GM23338 (cell line): ENCODE measurements around the gene KCNT1. TPM values are rescaled to one million over a fixed set of nuclear protein-coding genes. Genes with fewer than 3 reads are reported as not detected.

Experiments
- ATAC-seq: fragments of 200-7000 bp; cut with Tn5 transposase; 3 replicates; pipeline ENCODE4 v1.9.1; 2020
- DNase-seq: peaks from one replicate; pipeline ENCODE4 v3.0.0-alpha.2; 2015; ENCODE audit warnings: low spot score
- H2AFZ ChIP-seq: fragments of 200-600 bp; sonication (generic); 2 replicates; pipeline ENCODE4 v1.8.0; 2016; ENCODE audit warnings: antibody characterized with exemption, mild to moderate bottlenecking, moderate library complexity
- H3F3A ChIP-seq: fragments of 200-600 bp; sonication (generic); replicated peaks from 2 replicates; pipeline ENCODE4 v1.8.0; 2017; ENCODE audit warnings: antibody characterized with exemption, mixed run types, low read depth
- H3K27ac ChIP-seq: fragments of 200-600 bp; sonication (generic); 2 replicates; pipeline ENCODE4 v1.6.1; 2016; ENCODE audit warnings: low read depth
- H3K27me3 ChIP-seq: fragments of 200-600 bp; sonication (generic); 2 replicates; pipeline ENCODE4 v1.8.0; 2016; ENCODE audit warnings: mild to moderate bottlenecking, mixed run types, moderate library complexity; ENCODE audit not compliant: insufficient read depth
- H3K36me3 ChIP-seq: fragments of 200-600 bp; sonication (generic); 2 replicates; pipeline ENCODE4 v1.8.0; 2016; ENCODE audit warnings: mild to moderate bottlenecking; ENCODE audit not compliant: insufficient read depth
- H3K4me1 ChIP-seq: fragments of 200-600 bp; sonication (generic); 2 replicates; pipeline ENCODE4 v1.8.0; 2016; ENCODE audit warnings: mild to moderate bottlenecking, moderate library complexity; ENCODE audit not compliant: insufficient read depth
- H3K4me2 ChIP-seq: fragments of 200-600 bp; sonication (generic); 2 replicates; pipeline ENCODE4 v1.7.1; 2017; ENCODE audit warnings: mixed run types
- H3K4me3 ChIP-seq: fragments of 200-600 bp; sonication (generic); 2 replicates; pipeline ENCODE4 v1.6.1; 2016; ENCODE audit warnings: mixed run types
- H3K79me2 ChIP-seq: fragments of 200-600 bp; sonication (generic); replicated peaks from 2 replicates; pipeline ENCODE4 v1.8.0; 2017; ENCODE audit warnings: mild to moderate bottlenecking; ENCODE audit not compliant: insufficient read depth
- H3K9me2 ChIP-seq: fragments of 200-600 bp; sonication (generic); 2 replicates; pipeline ENCODE4 v1.8.0; 2017; ENCODE audit not compliant: insufficient read depth
- H4K20me1 ChIP-seq: fragments of 200-600 bp; sonication (generic); replicated peaks from 2 replicates; pipeline ENCODE4 v1.8.0; 2017; ENCODE audit warnings: mild to moderate bottlenecking; ENCODE audit not compliant: insufficient read depth
- H3K27ac Mint-ChIP-seq: 2 replicates; pipeline ENCODE4 v1.8.0; 2020; ENCODE audit warnings: inconsistent platforms, mild to moderate bottlenecking, moderate library complexity, mixed read lengths
- H3K27me3 Mint-ChIP-seq: 3 replicates; pipeline ENCODE4 v1.8.0; 2022; ENCODE audit warnings: low read depth, mild to moderate bottlenecking, moderate library complexity, mixed read lengths, inconsistent platforms; ENCODE audit not compliant: insufficient read depth, poor library complexity
- H3K36me3 Mint-ChIP-seq: 3 replicates; pipeline ENCODE4 v1.8.0; 2021; ENCODE audit warnings: low read depth, mild to moderate bottlenecking, inconsistent platforms, moderate library complexity, mixed read lengths
- H3K4me1 Mint-ChIP-seq: 3 replicates; pipeline ENCODE4 v1.8.0; 2020; ENCODE audit warnings: mild to moderate bottlenecking, inconsistent platforms, mixed read lengths
- H3K4me3 Mint-ChIP-seq: 3 replicates; pipeline ENCODE4 v1.8.0; 2021; ENCODE audit warnings: moderate library complexity, mild to moderate bottlenecking, inconsistent platforms, mixed read lengths
- H3K9me3 Mint-ChIP-seq: 3 replicates; pipeline ENCODE4 v1.8.0; 2020; ENCODE audit warnings: moderate library complexity, mild to moderate bottlenecking, inconsistent platforms, mixed read lengths
- CTCF ChIP-seq, 2 experiments: fragments of 200-600 bp in 1 of 2; sonication (generic) in 1 of 2; conservative IDR thresholded peaks; 2 replicates each; pipeline versions ENCODE4 v1.5.1 to v1.6.1; 2016 to 2017; ENCODE audit warnings: antibody characterized with exemption in 2 of 2, low read depth in 2 of 2, mild to moderate bottlenecking in 2 of 2, moderate library complexity in 1 of 2
- EZH2 ChIP-seq: fragments of 200-600 bp; sonication (generic); IDR thresholded peaks from one replicate; pipeline ENCODE4 v1.8.0; 2017; ENCODE audit warnings: antibody characterized with exemption, mild to moderate bottlenecking, low read depth; ENCODE audit not compliant: unreplicated experiment
- JUNB ChIP-seq: IDR thresholded peaks from one replicate; pipeline ENCODE4 v1.6.1; 2016; ENCODE audit warnings: antibody characterized with exemption; ENCODE audit not compliant: unreplicated experiment
- STAT1 ChIP-seq: IDR thresholded peaks from one replicate; pipeline ENCODE4 v1.6.1; 2016; ENCODE audit warnings: antibody characterized with exemption; ENCODE audit not compliant: unreplicated experiment
- ZNF114 ChIP-seq: fragments of 250-450 bp; sonication (Bioruptor Pico); IDR thresholded peaks from 2 replicates; pipeline ENCODE4 v1.5.0; 2020; ENCODE audit warnings: mild to moderate bottlenecking, moderate library complexity
- polyA plus RNA-seq: library from polyadenylated mRNA; unstranded; fragments of >200 nt; fragmentation: Nextera tagmentation; extraction: Ambion mirVana; gene quantifications from 2 replicates; pipeline ENCODE4 v1.2.1, GENCODE V29; 2016
- total RNA-seq: library from RNA; depleted of rRNA; stranded (reverse); fragments of >200 nt; shearing (Covaris generic); gene quantifications from 2 replicates; pipeline ENCODE4 v1.2.3, GENCODE V29; 2014
- TF ChIP-seq, protein P1 (sequence below): fragments of 250-450 bp; sonication (Bioruptor Pico); IDR thresholded peaks from 2 replicates; pipeline ENCODE4 v1.5.0; 2020; ENCODE audit warnings: mild to moderate bottlenecking, moderate library complexity

Gene KCNT1
- total and polyA plus RNA-seq, 2 experiments from 2014 or later: 0.05 to 0.28 TPM

DNA sequence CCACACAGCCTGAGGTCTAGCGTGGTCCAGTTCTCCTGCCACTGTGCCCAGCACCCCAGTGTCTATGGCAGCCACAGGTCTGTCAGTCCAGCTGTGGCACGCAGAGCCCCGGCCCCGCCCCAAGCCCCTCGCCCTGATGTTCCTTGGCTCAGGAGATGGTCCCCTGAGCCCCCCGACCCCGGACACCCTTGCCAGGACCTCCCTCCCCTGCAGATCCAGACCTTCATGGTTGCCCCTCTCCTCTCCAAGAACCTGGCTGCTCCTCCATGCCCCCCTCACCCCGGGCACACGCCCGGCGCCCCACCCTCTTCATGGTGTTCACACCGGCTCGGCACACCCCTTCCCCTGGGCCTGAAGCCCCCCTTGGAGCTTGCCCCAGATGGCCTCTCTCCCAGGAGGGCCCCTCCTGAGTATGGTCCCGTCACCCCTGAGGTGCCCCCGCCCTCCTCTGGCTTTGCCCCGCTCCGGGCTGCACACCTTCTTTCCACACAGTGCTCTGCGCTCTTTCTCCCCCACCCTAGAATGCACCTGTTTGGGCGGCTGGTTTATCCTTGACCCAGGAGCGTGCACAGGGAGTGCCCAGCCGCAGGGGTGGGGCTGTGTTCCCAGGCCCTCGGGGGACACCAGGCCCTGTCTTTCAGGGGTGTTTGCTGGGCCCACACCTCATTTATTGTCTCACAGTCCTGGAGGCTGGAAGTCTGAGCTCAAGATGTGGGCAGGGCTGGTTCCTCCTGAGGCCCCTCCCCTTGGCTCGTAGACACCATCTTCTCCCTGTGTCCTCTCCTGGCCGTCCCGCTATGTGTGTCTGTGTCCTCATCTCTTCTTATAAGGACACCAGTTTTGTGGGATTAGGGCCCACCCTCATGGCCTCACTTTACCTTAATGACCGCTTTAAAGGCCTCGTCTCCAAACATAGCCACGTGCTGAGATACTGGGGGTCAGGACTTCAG is 37.6 kb downstream of the KCNT1 start (continued):
- TF ChIP-seq EZH2: no peak

GRCh38 chr9:135741276-135742219 is 39.6 kb downstream of the KCNT1 start:
- Mint-ChIP-seq H3K4me1 (peaks cover 4% of the 10 kb centered on the region; the same call in 2 of the 3 replicates), H3K27ac (no peak overlapping the region), H3K27me3 (no peaks in the 10 kb centered on the region), H3K36me3 (no peaks in the 10 kb centered on the region), H3K4me3 (no peak overlapping the region), H3K9me3 (no peaks in the 10 kb centered on the region)
- no peak overlapping the region for H2AFZ ChIP-seq
- no peaks in the 10 kb centered on the region for H4K20me1 ChIP-seq
- H3K27ac ChIP-seq: no peak overlapping the region
- ATAC-seq (peak; percentile 32), DNase-seq (peak; percentile 35)
- no peak overlapping the region for H3K4me3 ChIP-seq
- H3K9me2 ChIP-seq: no peaks in the 10 kb centered on the region
- H3K79me2 ChIP-seq: no peaks in the 10 kb centered on the region
- H3K36me3 ChIP-seq: no peaks in the 10 kb centered on the region
- TF ChIP-seq CTCF (conservative IDR thresholded peaks at IDR 0.05; ENCODE audit: low read depth in 2 of 2) (peak in 1 of 2 experiments; percentile 21; a peak in 1 of 4 replicates), ZNF114 (no peak)
- H3K4me1 ChIP-seq: no peaks in the 10 kb centered on the region
- H3K4me2 ChIP-seq: no peak overlapping the region
- no peaks in the 10 kb centered on the region for H3F3A ChIP-seq
- no peaks in the 10 kb centered on the region for H3K27me3 ChIP-seq

DNA sequence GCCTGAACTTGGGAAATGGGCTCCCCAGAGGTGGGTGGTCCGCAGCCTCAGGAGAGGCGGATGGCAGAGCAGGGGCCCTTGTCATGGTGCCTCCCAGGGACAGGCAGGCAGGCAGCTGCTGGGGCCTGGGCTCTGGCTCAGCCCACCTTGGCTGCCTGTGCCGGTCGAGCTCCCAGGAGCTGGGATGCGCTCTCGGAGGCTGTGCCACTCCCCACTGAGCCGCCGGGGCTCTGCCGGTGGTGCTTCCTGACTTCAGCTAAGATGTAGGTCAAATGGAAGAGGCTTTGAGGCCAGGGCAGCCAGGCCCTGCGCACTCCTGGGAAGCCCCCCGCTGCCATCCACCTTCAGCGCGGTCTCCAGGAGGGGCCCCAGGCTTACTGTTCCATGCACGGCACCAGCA is 41.0 kb downstream of the KCNT1 start:
- Mint-ChIP-seq H3K4me1 (no peaks in the 10 kb centered on the region), H3K9me3 (no peaks in the 10 kb centered on the region), H3K4me3 (no peak overlapping the region), H3K27ac (no peak overlapping the region), H3K36me3 (no peaks in the 10 kb centered on the region), H3K27me3 (no peaks in the 10 kb centered on the region)
- Histone ChIP-seq H3F3A (no peaks in the 10 kb centered on the region), H3K27ac (no peak overlapping the region), H3K79me2 (no peaks in the 10 kb centered on the region), H4K20me1 (no peaks in the 10 kb centered on the region), H3K36me3 (no peaks in the 10 kb centered on the region), H3K9me2 (no peaks in the 10 kb centered on the region), H3K27me3 (no peaks in the 10 kb centered on the region), H2AFZ (no peak overlapping the region), H3K4me3 (no peak overlapping the region), H3K4me2 (no peak overlapping the region), H3K4me1 (no peaks in the 10 kb centered on the region)
- DNase-seq: no peak
- ATAC-seq: no peak
- TF ChIP-seq STAT1 (no peak), CTCF (conservative IDR thresholded peaks at IDR 0.05; ENCODE audit: low read depth in 2 of 2) (no peak), JUNB (no peak)
- TF ChIP-seq, protein P1, sequence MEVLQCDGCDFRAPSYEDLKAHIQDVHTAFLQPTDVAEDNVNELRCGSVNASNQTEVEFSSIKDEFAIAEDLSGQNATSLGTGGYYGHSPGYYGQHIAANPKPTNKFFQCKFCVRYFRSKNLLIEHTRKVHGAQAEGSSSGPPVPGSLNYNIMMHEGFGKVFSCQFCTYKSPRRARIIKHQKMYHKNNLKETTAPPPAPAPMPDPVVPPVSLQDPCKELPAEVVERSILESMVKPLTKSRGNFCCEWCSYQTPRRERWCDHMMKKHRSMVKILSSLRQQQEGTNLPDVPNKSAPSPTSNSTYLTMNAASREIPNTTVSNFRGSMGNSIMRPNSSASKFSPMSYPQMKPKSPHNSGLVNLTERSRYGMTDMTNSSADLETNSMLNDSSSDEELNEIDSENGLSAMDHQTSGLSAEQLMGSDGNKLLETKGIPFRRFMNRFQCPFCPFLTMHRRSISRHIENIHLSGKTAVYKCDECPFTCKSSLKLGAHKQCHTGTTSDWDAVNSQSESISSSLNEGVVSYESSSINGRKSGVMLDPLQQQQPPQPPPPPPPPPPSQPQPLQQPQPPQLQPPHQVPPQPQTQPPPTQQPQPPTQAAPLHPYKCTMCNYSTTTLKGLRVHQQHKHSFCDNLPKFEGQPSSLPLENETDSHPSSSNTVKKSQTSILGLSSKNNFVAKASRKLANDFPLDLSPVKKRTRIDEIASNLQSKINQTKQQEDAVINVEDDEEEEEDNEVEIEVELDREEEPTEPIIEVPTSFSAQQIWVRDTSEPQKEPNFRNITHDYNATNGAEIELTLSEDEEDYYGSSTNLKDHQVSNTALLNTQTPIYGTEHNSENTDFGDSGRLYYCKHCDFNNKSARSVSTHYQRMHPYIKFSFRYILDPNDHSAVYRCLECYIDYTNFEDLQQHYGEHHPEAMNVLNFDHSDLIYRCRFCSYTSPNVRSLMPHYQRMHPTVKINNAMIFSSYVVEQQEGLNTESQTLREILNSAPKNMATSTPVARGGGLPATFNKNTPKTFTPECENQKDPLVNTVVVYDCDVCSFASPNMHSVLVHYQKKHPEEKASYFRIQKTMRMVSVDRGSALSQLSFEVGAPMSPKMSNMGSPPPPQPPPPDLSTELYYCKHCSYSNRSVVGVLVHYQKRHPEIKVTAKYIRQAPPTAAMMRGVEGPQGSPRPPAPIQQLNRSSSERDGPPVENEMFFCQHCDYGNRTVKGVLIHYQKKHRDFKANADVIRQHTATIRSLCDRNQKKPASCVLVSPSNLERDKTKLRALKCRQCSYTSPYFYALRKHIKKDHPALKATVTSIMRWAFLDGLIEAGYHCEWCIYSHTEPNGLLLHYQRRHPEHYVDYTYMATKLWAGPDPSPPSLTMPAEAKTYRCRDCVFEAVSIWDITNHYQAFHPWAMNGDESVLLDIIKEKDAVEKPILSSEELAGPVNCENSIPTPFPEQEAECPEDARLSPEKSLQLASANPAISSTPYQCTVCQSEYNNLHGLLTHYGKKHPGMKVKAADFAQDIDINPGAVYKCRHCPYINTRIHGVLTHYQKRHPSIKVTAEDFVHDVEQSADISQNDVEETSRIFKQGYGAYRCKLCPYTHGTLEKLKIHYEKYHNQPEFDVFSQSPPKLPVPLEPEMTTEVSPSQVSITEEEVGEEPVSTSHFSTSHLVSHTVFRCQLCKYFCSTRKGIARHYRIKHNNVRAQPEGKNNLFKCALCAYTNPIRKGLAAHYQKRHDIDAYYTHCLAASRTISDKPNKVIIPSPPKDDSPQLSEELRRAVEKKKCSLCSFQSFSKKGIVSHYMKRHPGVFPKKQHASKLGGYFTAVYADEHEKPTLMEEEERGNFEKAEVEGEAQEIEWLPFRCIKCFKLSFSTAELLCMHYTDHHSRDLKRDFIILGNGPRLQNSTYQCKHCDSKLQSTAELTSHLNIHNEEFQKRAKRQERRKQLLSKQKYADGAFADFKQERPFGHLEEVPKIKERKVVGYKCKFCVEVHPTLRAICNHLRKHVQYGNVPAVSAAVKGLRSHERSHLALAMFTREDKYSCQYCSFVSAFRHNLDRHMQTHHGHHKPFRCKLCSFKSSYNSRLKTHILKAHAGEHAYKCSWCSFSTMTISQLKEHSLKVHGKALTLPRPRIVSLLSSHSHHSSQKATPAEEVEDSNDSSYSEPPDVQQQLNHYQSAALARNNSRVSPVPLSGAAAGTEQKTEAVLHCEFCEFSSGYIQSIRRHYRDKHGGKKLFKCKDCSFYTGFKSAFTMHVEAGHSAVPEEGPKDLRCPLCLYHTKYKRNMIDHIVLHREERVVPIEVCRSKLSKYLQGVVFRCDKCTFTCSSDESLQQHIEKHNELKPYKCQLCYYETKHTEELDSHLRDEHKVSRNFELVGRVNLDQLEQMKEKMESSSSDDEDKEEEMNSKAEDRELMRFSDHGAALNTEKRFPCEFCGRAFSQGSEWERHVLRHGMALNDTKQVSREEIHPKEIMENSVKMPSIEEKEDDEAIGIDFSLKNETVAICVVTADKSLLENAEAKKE (CRISPR knock-in tag): no peak
